T follicular helper cell (primary cell): ENCODE results near the gene SLC25A34.

Experiments
- DNase-seq: peaks from one replicate; pipeline ENCODE4 v3.0.0-alpha.2; 2020; ENCODE audit warnings: low read depth

SLC25A34 gene

GRCh38 chr1:15775706-15776105 lies 39.6 kb downstream of the SLC25A34 start:
- no peak for DNase-seq

GRCh38 chr1:15777909-15778707 lies 42.0 kb downstream of the SLC25A34 start:
- no peak for DNase-seq

- no peak for DNase-seq
Measured at GRCh38 chr1:15785683-15786082, 49.6 kb downstream of the SLC25A34 start.

- no peak for DNase-seq
Measured at GRCh38 chr1:15786581-15786980, 50.5 kb downstream of the SLC25A34 start.

GRCh38 chr1:15788624-15789301 lies 52.7 kb downstream of the SLC25A34 start:
- no peak for DNase-seq
